GM19395 (cell line): ENCODE measurements around the gene DGAT2.
"Not testable (repeated sequence)": the region's sequence is repeated elsewhere in the genome, so short reads cannot be mapped to it uniquely, and the experiment has no call there.

ENCODE experiments used
- ATAC-seq: cut with Tn5 transposase; IDR thresholded peaks from one replicate; pipeline ENCODE4 v1.9.1; 2021; ENCODE audit warnings: mild to moderate bottlenecking, moderate library complexity; ENCODE audit not compliant: unreplicated experiment

The DGAT2 gene

DNA sequence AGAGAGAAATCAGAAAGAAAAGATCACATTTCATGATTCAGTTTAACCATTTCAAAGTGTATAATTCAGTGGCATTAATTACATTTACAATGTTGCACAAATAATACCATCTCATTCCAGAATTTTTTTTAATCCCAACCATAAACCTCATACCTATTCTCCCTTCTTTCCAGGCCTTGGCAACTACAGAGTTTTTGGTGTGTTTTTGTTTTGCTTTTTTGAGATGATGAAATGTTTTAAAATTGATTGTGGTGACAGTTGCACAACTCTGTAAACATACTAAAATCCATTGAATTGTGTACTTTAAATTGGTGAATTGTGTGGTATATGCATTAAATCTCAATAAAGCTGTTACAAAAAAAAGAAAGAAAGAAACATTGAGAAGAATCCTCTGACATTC is 13.6 kb upstream of the DGAT2 start:
- not testable (repeated sequence) for ATAC-seq

DNA sequence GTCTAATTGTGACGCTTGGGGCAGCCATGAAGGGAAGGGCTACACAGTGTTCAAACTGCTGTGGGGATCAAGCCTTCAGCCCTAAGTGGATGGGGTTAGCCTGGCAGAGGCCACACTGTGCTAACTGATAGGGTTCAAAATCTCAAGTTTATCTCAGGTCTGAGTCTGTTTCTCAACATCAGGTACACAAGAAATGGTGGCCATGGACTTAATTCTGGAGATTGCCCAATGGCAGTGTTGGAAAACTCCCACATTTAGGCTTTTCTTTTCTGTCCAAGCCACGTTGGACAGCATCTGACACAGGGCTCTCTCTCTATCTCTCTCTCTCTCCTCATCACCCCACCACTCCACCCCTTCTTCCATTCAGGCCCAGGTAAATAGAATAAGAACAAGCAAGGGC is 10.9 kb upstream of the DGAT2 start:
- ATAC-seq = no peak

DNA sequence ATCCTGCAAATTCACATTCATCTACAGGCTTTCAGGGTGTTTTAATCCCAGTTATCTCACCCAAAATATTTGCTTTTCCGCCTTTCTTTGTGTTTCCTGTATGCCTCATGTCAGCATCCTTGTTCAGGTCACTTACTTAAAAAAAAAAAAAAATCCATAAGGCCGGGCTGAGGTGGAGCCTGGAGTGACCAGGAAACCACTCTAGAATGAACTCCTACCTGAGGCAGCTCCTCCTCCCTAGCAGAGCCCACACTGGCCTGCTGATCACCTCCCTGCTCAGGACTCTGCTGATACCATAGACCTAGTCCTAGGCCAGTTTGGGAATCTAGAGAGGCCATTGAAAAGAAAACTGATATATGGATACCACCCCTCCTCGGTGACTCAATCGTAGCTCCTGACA is 8.7 kb upstream of the DGAT2 start:
- ATAC-seq = no peak

DNA sequence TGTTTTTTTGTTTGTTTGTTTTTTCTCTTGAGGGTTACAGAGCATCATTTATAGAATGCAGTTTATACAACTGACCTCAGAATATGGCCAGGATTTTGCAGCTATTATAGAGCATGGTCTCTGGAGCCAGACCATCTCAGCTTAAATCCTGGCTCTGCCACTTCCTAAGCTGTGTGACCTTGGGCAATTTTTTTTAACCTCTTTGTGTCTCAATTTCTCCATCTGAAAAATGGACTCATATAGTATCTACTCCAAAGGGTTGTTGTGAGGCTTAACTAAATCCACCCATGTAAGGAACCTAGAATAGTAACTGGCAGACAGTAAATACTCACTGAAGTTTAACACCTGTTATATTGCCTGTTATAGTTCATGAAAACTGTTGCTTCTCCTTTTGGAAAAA is 8.3 kb upstream of the DGAT2 start:
- ATAC-seq = no peak

DNA sequence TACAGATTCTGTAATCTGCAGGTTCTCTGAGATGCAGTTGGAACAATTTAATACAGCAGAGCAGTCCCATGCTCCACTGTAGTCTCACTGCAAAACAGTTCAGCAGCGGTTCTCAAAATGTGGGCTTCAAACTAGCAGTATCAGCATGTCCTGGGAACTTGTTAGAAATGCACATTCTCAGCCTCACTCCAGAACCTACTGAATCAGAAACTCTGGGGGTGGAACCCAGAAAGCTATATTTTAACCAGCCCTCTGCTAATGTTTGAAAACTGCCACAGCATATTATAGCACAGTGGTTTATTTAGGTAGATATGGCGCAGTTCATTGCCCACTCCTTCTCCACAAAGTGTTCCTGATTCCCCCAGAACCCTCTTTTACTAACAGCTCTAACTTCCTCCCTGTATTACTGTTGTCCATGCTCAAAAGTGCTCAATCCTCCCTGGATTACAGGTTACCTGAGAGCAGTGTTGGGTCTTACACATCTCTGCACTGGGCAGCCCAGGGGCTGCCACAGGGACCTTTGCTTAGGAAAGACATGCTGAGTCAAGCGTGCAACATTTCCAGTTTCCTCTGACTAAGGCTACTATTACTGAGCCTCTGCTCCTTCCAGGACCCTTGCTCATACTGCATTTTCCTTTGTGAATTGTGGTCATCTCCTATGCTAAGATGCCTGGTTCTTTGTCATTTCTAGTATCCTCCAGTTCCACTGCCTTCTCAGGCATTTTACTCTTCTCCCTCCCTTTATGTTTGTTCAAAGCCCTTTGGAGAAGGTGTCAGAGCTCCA is 7.7 kb upstream of the DGAT2 start:
- ATAC-seq = no peak

DNA sequence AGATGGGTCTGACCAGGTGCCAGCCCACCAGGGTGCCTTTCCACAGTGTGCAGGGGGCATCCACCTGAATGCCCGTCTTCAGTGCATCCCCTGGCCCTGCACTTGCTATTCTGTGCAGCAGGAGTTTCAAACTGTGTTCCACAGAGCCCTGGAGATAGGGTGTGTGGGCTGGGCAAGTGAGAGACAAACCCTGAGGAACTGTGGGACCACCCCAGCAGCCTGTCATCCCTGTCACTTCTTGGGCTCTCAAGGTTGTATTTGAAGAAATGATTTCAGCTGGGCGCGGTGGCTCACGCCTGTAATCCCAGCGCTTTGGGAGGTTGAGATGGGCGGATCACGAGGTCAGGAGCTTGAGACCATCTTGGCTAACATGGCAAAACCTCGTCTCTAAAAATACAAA is 6.4 kb upstream of the DGAT2 start:
- no peak for ATAC-seq

DNA sequence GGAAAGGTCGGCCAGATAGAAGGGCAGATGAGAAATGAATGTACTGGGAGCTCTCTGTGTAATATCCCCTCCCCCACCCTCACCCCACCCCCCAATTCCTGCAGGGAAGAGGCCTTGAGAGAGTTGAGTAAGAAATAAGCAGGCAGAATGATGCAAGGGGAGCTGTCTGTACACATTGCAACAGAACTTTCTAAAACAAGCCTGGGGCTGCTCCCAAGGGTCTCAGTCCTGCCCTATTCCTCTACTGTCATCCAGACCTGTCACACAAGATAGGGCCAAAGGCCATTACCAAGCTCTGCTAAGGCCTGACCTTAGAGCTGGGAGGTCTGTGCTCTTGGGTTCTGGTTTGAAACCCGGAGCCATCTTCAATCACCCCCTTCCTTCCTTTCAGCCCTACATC is 5.7 kb upstream of the DGAT2 start:
- ATAC-seq = no peak

DNA sequence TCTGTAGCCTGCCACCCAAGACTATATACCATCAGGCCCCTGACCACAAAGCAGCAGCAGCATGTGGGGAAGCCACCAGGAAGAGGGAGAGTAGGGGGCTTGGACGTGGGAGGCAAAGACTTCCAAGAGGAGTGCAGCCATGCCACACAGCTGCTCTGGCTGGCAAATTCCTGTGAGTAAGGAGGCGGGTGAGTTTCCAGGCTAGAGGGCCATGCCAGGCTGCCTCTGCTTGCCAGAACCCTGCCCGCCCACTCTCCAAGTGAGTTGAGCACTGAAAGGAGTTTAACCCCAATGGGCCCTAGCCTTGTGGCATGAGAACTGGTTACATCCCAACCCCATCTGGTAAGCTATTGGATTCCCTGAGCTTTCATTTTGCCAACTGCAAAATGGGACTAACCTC is 4.7 kb upstream of the DGAT2 start:
- ATAC-seq = no peak

DNA sequence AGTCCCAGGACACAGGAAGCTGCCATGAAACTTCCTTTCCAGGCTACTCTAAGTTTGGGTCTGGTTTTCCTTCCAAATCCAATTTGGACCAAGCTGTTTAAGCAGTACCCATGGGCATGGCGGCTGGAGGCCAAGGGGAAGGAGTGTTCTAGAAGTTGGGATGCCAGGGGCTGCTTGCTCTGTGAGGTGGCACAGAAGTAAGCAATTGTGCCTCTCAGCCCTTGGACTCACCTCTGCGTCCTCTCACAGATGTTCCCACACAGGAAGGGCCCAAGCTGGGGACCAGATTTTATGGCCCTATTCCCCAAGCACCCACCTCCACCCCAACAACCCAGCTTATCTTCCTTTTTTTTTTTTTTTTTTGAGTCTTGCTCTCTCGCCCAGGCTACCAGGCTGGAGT is 3.5 kb upstream of the DGAT2 start:
- ATAC-seq = no peak

DNA sequence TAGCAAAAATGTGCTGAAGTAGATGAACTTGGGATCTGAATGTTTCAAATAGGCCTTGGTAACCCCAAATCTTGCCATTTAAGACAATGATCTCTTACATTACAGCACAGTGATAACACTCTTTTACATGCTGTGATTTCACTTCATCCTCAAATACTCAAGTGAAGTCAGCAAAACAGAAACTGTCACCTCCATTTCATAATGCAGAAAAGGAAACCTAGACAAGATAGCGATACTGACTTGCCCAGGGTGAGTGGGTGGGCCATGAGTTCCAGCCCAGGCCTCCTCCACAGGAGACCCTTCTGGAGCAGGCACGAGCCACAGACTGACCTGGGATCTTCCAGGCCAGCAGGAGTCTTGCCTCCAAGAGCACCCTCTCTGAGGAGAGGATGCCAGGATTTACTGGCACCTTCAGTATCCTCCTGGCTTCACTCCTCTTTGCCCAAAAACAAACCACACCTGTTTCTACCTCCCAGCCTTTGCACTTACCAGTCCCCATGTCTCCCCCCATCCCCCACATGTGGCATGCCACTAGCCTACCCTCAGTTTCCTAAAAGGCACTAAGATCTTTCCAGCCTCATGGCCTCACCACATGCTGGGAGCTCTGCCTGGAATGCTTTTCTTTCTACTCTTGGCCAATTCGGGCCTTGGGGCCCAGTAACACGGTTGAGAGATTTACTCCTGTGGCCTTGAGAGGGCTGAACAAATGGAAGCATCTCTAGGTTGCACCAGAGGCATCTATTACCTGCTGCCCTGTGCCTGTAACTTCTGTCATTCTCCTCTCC is 1.9 kb upstream of the DGAT2 start:
- ATAC-seq = no peak

DNA sequence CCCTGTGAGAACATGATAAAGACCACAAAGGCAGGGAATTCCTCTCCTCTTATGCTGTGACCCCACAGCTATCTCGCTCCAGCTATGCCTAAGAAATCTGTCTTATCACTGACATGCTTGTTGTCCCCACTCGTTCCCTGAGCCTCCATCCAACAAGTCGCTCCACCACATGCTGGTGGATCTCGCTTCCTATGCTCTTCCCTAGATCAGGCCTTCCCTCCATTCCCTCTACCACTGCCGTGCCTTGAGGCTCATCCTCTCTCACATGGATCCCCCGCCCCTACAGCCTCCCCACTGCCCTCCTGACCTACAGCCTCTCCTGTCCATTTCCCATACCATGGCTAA is 1.4 kb upstream of the DGAT2 start:
- no peak for ATAC-seq

DNA sequence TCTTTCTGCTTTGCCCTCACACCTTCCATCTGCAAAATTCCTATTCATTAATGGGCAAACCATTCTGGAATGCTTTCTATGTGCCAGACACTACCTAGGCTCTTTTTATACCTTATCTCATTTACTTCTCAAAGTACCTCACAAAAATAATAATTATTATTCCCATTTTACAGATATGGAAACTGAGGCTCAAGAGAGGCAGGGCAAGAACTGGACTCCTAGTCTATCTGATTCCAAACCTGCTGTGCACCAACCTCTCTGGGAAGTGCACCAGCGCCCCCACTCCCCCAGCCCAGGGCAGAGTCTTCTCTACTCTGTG is 826 bp upstream of the DGAT2 start:
- ATAC-seq = no peak

DNA sequence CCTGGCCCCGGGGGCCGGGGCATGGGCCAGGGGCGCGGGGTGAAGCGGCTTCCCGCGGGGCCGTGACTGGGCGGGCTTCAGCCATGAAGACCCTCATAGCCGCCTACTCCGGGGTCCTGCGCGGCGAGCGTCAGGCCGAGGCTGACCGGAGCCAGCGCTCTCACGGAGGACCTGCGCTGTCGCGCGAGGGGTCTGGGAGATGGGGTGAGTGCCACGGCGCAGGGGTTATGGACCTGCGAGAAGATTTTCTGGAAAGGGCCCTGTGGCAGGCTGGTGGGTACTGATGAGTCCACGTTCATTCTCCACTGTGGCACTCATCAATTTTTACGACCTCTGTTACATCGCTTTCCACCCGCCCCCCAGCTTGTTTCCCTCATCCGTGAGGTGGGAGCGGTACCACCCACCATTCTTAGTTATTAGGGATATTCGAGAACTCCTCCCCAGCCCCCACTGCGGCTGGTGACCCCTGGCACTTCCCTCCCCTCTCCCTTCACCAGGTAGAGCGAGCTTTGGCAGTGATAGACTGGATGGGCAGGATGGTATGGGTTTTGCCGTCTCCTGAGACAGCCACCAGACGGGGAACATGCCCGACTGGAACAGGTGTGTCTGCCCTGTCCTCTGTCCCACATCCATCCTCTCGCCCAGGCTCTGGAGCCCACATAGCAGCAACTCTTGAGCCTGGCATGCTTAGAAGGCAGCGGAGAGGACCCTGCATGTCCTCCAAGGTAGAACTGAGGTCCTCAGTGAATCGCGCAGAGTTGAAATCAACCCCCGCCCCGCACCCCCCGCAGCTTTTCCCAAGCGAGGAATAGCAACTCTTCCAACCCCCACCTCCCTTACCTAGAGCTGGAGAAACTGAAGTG is 562 bp downstream of the DGAT2 start:
- no peak for ATAC-seq

DNA sequence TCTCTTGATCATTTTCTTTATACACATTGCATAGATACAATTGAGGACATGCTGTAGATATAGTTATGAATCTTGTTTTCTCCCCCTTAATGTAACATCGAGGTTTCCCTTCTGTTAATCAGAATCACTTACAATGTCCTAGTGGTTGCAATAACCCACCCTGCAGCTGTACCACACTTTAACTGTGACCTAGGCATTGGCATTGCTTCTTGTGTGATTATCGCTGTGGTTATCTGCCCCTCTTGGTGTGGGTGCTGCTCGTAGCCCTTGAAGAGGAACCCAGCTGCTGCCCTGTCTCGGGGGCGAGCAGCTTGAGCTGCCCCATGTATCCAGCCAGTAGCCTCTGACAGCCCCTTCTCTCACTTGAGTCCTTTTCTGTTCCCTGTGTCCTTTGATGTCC is 1.5 kb downstream of the DGAT2 start:
- ATAC-seq = no peak

DNA sequence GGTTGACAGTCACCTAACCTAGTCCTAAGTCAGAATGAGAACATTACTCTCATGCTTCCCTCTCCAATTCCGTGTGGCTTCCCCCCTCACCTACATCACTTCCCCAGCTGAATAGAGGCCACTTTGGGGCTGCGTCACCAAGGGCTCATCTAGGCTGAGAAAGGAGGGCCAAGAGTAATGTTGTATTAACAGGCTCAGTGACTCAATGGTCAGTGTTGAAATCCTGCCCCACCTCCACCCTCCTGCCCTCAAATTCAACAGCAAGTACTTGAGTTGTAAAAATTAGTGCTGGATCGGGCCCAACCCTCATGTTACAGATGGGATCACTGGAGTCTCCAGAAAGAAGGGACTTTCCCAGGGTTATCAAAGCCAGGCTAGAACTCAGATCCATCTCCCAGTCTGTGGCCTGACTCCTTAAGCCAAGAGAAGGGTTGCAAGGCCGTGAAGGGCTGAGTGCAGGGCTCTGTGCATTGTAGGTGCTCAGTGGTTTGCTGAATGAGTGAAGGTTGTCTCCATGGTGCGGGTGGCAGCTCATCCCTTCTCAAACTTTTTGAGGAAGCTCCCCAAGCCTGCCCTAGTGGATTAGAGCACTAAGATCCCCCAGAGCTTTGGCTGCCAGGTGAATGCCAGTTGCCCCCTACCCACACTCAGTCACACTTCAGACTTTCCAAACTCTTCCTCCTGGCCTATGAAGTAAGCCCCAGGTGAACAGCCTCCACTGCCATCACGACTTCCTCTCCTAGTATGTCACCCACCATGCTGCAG is 3.2 kb downstream of the DGAT2 start:
- ATAC-seq = no peak

DNA sequence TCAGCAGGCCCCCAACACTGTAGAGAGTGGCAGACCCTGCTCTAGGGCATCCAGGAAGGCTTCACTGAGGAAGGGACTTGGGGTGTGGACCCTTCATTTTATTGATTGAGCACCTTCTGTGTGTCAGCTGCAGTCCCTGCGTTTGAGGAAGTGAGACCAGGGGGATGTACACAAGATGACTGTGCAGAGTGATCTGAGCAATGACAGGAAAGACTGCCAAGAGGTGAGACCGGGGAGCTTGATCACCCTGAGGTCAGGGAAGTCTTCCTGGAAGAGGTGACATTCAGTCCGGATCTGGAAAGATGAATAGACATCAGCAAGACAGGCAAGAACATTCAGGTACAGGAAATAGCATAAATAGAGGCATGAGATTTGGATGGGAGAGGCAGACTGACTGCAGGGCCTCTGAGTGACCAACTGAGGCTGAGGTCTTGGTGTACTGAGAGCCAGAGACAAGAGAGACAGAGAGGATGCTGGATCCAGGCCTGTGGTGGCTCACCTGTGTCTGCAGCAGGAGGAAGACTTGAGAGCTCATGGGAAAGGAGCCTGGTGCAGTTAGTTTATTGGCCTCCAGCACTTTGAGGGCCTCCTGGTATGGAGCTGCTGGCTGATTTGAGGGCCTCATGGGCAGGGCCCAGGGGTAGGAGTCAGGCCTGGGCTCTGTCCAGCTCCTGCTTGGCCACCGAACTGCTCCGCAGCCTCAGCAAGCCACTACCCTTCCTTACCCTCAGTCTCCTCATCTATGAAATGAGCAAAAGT is 5.2 kb downstream of the DGAT2 start:
- peak; percentile 94 for ATAC-seq

DNA sequence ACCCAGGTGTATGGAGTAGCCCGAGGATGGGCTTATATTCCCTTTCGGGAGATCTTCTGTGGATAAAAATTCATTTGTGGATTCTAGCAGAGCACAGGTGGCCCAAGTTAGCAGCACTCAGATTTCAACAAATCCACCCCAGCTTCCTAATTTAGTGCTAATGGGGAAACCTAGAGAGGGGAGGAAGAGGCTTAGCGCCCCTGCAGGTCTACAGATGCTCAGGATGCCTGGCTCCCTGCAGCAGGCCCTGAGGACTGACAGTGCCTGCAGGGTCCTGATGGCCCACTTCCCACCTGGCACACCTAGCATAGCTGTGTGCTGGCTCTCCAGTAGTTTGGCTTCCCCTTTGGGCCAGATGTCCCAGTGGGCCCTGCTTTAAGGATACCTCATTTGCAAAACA is 6.5 kb downstream of the DGAT2 start:
- ATAC-seq = no peak

DNA sequence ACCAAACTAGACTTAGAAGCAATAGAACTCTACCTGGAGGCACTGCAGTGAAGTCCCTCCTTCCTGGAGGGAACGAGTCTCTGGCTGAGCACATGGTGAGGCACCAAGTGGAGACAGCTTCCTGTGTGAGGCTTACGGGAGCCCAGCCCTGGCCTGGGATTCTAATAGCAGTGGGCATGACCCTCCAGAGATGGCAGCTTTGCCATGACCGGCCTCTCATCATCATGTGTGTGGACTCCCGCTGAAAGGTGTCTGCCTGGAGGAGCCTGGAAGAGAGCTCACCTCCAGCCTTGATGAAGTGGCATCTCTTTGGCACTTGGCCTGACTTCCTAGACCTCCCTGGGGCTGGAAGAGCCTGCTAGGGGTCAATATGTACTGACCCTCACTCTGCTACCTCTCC is 8.0 kb downstream of the DGAT2 start:
- ATAC-seq = no peak

DNA sequence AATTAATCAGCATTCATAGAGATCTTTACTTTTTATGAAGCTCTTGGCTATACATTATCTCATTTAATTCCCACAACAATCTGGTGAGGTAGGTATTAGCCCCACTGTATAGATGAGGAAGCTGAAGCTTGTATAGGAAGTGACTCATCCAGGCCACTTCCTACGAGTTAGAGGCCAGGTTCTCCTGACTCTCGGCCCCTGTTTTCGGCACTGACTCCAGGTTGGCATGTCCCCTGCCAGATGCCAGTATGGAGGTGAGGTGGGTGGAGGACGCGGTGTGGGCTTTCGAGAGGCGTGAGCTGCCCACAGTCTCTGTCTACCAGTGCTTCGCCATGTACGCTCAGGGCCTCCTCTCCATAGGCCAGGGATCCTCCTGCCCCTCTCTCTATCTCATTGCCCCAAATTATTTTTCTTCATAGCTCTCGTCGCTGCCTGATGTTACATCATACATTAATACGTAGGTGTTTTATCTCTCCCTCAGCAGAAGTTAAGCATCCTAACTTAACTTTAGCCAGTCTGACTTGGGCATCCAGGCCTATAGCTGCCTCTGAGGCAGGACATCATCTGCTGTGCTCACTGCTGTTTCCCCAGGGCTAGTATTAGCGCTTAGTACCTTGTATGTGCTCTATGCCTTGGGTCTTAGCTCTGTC is 9.0 kb downstream of the DGAT2 start:
- no peak for ATAC-seq

DNA sequence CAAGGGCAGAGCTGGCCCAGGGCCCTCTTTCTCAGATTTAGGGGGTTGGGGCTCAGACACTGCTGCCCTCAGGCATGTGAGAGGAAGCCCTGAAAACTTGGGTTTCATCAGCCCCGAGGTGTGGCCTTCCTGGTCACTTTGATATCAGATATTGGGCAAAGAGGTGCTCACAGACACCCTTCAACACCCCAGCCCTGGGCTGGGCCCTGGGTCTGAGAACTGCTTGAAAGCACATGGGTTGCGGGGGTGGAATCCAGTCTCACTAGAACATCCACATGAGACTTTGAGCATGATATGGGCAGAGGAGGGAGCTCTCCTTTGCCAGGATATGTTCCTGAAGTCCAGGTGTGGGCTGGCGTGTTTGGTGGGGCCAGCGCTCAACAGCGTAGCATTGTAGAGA is 10.4 kb downstream of the DGAT2 start:
- ATAC-seq = no peak
